HepG2 (cell line): ENCODE results near the gene MARCO. TPM values are rescaled to one million over a fixed set of nuclear protein-coding genes. Genes with fewer than 3 reads are reported as not detected.

Source experiments
- ELK4 ChIP-seq: sonication (generic); formaldehyde crosslinking; IDR thresholded peaks from 2 replicates; pipeline ENCODE4 v1.9.0; 2021; ENCODE audit warnings: missing genetic modification reagents, borderline replicate concordance
- HMGXB3 ChIP-seq: sonication (generic); formaldehyde crosslinking; IDR thresholded peaks from 2 replicates; pipeline ENCODE4 v1.4.0; 2020; ENCODE audit warnings: missing genetic modification reagents, borderline replicate concordance
- NFE2L2 ChIP-seq: fragments of 150-350 bp; IDR thresholded peaks from 2 replicates; pipeline ENCODE4 v1.6.1; 2014; ENCODE audit warnings: low read length
- SOX13 ChIP-seq, 3 experiments: fragments of 450-650 bp in 1 of 3; sonication (generic) in 1 of 3; formaldehyde crosslinking in 1 of 3; IDR thresholded peaks in 2 of 3; conservative IDR thresholded peaks in 1 of 3; 2 replicates each; pipeline versions ENCODE4 v1.5.0 to v1.6.1; 2016 to 2020; ENCODE audit warnings: antibody characterized with exemption in 1 of 3, mild to moderate bottlenecking in 1 of 3, missing compliant biosample characterization in 1 of 3, missing genetic modification reagents in 1 of 3, moderate library complexity in 1 of 3
- ZNF513 ChIP-seq: sonication (generic); formaldehyde crosslinking; conservative IDR thresholded peaks from 2 replicates; pipeline ENCODE4 v1.5.0; 2020; ENCODE audit warnings: missing genetic modification reagents
- ZNF883 ChIP-seq: sonication (generic); formaldehyde crosslinking; IDR thresholded peaks from 2 replicates; pipeline ENCODE4 v1.5.1; 2020; ENCODE audit warnings: mild to moderate bottlenecking, missing genetic modification reagents; ENCODE audit errors: not compliant biosample characterization
- polyA plus RNA-seq, 8 experiments: library from polyadenylated mRNA; depleted of rRNA in 3 of 8; stranded (reverse) in 7 of 8; unstranded in 1 of 8; fragments of >200 nt; fragmentation: Illumina TruSeq in 4 of 8; extraction: Trizol in 4 of 8; gene quantifications; 2 replicates each; pipeline versions ENCODE4 v1.2.1 to v1.2.3, GENCODE V29; 2011 to 2016; ENCODE audit warnings: low read depth in 4 of 8, missing spikeins in 1 of 8, mixed read lengths in 1 of 8; ENCODE audit not compliant: insufficient read depth in 1 of 8
- total RNA-seq, 5 experiments: library from RNA; depleted of rRNA; stranded (reverse); fragments of >200 nt; fragmentation: Illumina TruSeq; extraction: Trizol; gene quantifications; 2 replicates each; pipeline ENCODE4 v1.2.3, GENCODE V29; 2016; ENCODE audit warnings: low read depth in 1 of 5

The MARCO gene
- total and polyA plus RNA-seq, 2 of the 13 experiments (the other 11 are each of a cell fraction or from before 2014, with no cell fraction given) = not detected

GRCh38 chr2:118893100-118893499 lies 48.9 kb upstream of the MARCO start (continued):
- TF ChIP-seq NFE2L2 (no peak), HMGXB3 (CRISPR knock-in tag) (no peak), ZNF883 (CRISPR knock-in tag) (no peak), SOX13 (IDR thresholded peaks at IDR 0.05) (no peak), SOX13 (CRISPR knock-in tag; conservative IDR thresholded peaks at IDR 0.05 in 1 of 2, IDR thresholded peaks at IDR 0.05 in 1 of 2) (no peak), ELK4 (CRISPR knock-in tag) (no peak), ZNF513 (CRISPR knock-in tag) (no peak)
